Activated CD4-positive, alpha-beta T cell treated with anti-CD3 and anti-CD28 coated beads, Interleukin-2, amount 10 ng/mL, durations not matched to agents 7 days and 5 days (primary cell): ENCODE results near the gene SLC8A1. TPM values are rescaled to one million over a fixed set of nuclear protein-coding genes. Genes with fewer than 3 reads are reported as not detected.

Source experiments
- CTCF ChIA-PET: fragments of 350-600 bp; sonication (Branson Sonifier 250); formaldehyde crosslinking; loops from one replicate; lab custom pipeline; 2021; ENCODE audit warnings: antibody characterized with exemption; lab: Charles Lee
- POLR2A ChIA-PET: fragments of 350-600 bp; sonication (Branson Sonifier 250); formaldehyde crosslinking; loops from one replicate; lab custom pipeline; 2021; ENCODE audit warnings: antibody characterized with exemption; lab: Charles Lee
- DNase-seq: peaks from one replicate; pipeline ENCODE4 v3.0.0-alpha.2; 2020
- H3K27ac Mint-ChIP-seq: one replicate; pipeline ENCODE4 v1.8.0; 2021; ENCODE audit warnings: mild to moderate bottlenecking, moderate library complexity, mixed read lengths
- H3K27me3 Mint-ChIP-seq: one replicate; pipeline ENCODE4 v1.8.0; 2021; ENCODE audit warnings: mixed read lengths
- H3K36me3 Mint-ChIP-seq: one replicate; pipeline ENCODE4 v1.8.0; 2021; ENCODE audit warnings: low read depth, mixed read lengths
- H3K4me1 Mint-ChIP-seq: one replicate; pipeline ENCODE4 v1.8.0; 2021; ENCODE audit warnings: mixed read lengths
- H3K4me3 Mint-ChIP-seq: one replicate; pipeline ENCODE4 v1.8.0; 2021; ENCODE audit warnings: mild to moderate bottlenecking, moderate library complexity, mixed read lengths
- H3K9me3 Mint-ChIP-seq: one replicate; pipeline ENCODE4 v1.8.0; 2021; ENCODE audit warnings: mixed read lengths
- total RNA-seq, 2 experiments: library from RNA; stranded (reverse); gene quantifications; one replicate each; pipeline ENCODE4 v1.2.3, GENCODE V29; 2021

SLC8A1 gene
- total RNA-seq, 2 experiments from 2014 or later, result 0.50 to 0.56 TPM

GRCh38 chr2:40477361-40477760 is 25.5 kb upstream of the SLC8A1 start:
- H3K36me3 Mint-ChIP-seq, result no peaks in the 10 kb centered on the region
- POLR2A ChIA-PET, result no interaction called here

GRCh38 chr2:40476436-40476835 is 24.5 kb upstream of the SLC8A1 start:
- ChIA-PET CTCF (no interaction called here), POLR2A (no interaction called here)
- Mint-ChIP-seq H3K4me3 (no peak overlapping the region), H3K27me3 (peaks cover 2% of the 10 kb centered on the region), H3K27ac (no peak overlapping the region), H3K9me3 (no peaks in the 10 kb centered on the region), H3K36me3 (no peaks in the 10 kb centered on the region), H3K4me1 (no peaks in the 10 kb centered on the region)
- no peak for DNase-seq

More at GRCh38 chr2:40477361-40477760, 25.5 kb upstream of the SLC8A1 start:
- Mint-ChIP-seq H3K4me3 (no peak overlapping the region), H3K9me3 (no peaks in the 10 kb centered on the region), H3K4me1 (no peaks in the 10 kb centered on the region), H3K27ac (no peak overlapping the region), H3K27me3 (peaks cover 2% of the 10 kb centered on the region)
- CTCF ChIA-PET, result no interaction called here
- DNase-seq, result no peak

DNA sequence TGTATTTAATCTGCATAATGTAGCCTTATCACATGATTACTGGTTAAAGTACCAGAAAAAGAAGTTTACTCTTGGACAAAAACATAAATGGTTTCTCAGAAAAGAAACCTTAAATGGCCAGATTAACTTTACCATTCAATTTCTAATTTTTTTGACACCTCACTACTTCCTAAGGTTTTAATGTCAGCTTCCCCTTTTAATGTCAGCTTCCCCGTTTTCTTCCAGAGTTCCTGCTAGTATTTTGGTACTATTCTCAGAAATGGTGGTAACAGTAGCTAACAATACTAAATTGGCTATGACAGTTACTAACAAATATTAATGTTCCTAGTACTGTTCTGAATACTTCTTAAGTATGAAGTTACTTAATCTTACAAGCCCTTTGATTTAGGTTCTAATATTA is 22.4 kb upstream of the SLC8A1 start:
- no peak for DNase-seq
- CTCF ChIA-PET, result no interaction called here
- Mint-ChIP-seq H3K4me3 (no peak overlapping the region), H3K27me3 (peaks cover 4% of the 10 kb centered on the region), H3K36me3 (no peaks in the 10 kb centered on the region), H3K27ac (no peak overlapping the region), H3K4me1 (no peaks in the 10 kb centered on the region), H3K9me3 (no peaks in the 10 kb centered on the region)
- POLR2A ChIA-PET, result no interaction called here

- CTCF ChIA-PET, result no interaction called here
- Mint-ChIP-seq H3K36me3 (no peaks in the 10 kb centered on the region), H3K4me3 (no peak overlapping the region), H3K27me3 (peaks cover 2% of the 10 kb centered on the region), H3K9me3 (no peaks in the 10 kb centered on the region), H3K27ac (no peak overlapping the region), H3K4me1 (no peaks in the 10 kb centered on the region)
- POLR2A ChIA-PET, result no interaction called here
- DNase-seq, result no peak
These were observed 20.0 kb upstream of the SLC8A1 start for GRCh38 chr2:40471866-40472265.

DNA sequence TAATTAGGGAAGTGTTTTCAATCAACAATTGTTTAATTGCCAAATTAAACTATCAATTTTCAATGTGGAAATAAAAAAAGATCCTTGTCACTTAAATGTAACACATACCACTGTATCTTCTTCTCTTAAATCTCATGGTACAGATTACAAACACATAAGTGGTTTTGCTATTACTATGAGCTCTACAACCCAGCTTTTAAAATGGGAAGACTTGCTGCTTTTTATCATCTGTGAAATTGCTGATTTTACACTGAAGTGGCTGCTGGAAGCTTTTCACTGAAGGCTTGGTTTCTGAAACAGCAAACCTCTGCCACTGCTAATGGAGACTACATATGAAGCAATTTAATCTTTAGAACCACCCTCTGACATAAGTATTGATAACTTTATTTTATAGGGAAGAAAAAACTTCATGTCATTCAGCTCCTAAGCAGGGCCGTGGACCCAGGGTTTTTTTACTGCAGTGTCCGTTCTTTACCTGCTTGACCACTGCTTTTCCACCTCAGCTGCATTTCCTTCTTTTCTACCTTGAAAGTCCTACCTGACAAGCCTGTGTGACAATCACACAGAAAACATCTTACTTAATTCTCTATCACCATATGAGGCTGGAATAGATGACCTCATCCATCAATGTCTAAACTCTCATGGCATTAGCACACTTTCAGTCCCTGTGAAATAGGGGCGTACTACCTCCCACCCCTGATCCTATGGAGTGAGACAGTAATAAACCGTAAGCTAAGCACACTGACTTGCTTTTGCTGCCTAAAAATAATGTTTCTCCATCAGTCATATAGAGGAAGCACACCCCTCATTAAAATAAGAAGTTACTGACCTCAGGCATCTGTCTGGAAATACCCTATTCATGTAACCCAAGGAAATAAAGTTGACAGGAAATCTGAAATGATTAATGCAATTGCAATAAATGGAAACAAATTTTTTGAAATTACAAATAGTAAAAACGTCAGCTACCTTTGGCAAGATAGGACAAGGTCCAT is 19.2 kb upstream of the SLC8A1 start:
- Mint-ChIP-seq H3K9me3 (no peaks in the 10 kb centered on the region), H3K4me1 (no peaks in the 10 kb centered on the region), H3K27me3 (peaks cover 2% of the 10 kb centered on the region), H3K27ac (no peak overlapping the region), H3K4me3 (no peak overlapping the region), H3K36me3 (no peaks in the 10 kb centered on the region)
- ChIA-PET POLR2A (no interaction called here), CTCF (no interaction called here)
- no peak for DNase-seq

- Mint-ChIP-seq H3K4me3 (no peak overlapping the region), H3K9me3 (no peaks in the 10 kb centered on the region), H3K27ac (no peak overlapping the region), H3K27me3 (peaks cover 2% of the 10 kb centered on the region), H3K4me1 (no peaks in the 10 kb centered on the region), H3K36me3 (no peaks in the 10 kb centered on the region)
- ChIA-PET CTCF (no interaction called here), POLR2A (no interaction called here)
- DNase-seq, result no peak
These were observed 15.2 kb upstream of the SLC8A1 start for GRCh38 chr2:40466935-40467572.

- CTCF ChIA-PET, result no interaction called here
- no peaks in the 10 kb centered on the region for H3K4me1 Mint-ChIP-seq
- H3K9me3 Mint-ChIP-seq, result no peaks in the 10 kb centered on the region
- H3K36me3 Mint-ChIP-seq, result no peaks in the 10 kb centered on the region
- DNase-seq, result no peak
- H3K27ac Mint-ChIP-seq, result no peak overlapping the region
- peaks cover 2% of the 10 kb centered on the region for H3K27me3 Mint-ChIP-seq
- H3K4me3 Mint-ChIP-seq, result no peak overlapping the region
- POLR2A ChIA-PET, result no interaction called here
These were observed 14.5 kb upstream of the SLC8A1 start for GRCh38 chr2:40466332-40466906.

DNA sequence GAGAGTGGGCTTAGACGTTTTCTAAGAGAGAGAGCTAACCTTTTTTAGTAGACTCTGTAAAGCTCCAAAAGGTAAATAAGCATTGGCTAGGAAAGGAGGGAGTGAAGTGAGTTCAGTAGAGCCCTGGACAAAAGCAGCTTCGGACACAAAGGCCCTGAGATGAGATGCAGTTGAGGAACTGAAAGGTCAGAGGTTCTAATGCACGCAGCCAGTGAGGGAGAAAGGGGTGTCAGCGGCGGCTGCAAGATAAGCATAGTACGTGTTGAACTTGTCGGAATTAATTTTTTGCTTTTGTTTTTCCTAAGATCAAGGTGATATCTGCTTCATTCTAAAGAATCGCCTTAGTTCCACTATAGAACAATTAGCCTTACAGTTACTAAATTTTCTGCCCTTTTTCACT is 11.2 kb upstream of the SLC8A1 start:
- no peaks in the 10 kb centered on the region for H3K9me3 Mint-ChIP-seq
- no peak overlapping the region for H3K4me3 Mint-ChIP-seq
- no peak for DNase-seq
- H3K27ac Mint-ChIP-seq, result no peak overlapping the region
- POLR2A ChIA-PET, result no interaction called here
- H3K27me3 Mint-ChIP-seq, result peaks cover 2% of the 10 kb centered on the region
- H3K4me1 Mint-ChIP-seq, result no peaks in the 10 kb centered on the region
- CTCF ChIA-PET, result no interaction called here
- no peaks in the 10 kb centered on the region for H3K36me3 Mint-ChIP-seq

- H3K4me1 Mint-ChIP-seq, result no peaks in the 10 kb centered on the region
- DNase-seq, result no peak
- no peaks in the 10 kb centered on the region for H3K36me3 Mint-ChIP-seq
- no peaks in the 10 kb centered on the region for H3K9me3 Mint-ChIP-seq
- POLR2A ChIA-PET, result no interaction called here
- H3K27ac Mint-ChIP-seq, result no peak overlapping the region
- no peak overlapping the region for H3K4me3 Mint-ChIP-seq
- H3K27me3 Mint-ChIP-seq, result peaks cover 17% of the 10 kb centered on the region
- CTCF ChIA-PET, result no interaction called here
These were observed 6.4 kb upstream of the SLC8A1 start for GRCh38 chr2:40458271-40458794.

DNA sequence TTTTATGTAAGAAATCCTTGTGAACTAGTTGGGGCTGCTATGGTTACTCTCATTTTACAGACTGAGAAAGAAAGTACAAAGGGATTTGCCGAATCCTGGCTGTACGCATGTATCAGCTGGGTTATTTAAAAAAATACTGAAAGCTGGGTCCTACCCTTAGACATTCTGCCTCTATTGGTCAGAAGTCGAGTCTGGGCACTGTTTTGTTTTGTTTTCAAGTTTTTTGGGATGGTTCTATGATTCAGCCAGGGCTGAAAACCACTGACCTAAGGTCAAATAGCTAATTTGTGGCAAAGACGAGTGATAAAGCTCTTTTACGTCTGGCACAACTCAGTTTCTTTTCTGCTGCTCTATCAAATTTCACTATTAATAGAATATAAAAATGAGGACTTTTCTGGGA is 5.9 kb upstream of the SLC8A1 start:
- H3K4me3 Mint-ChIP-seq, result no peak overlapping the region
- H3K27ac Mint-ChIP-seq, result no peak overlapping the region
- peaks cover 20% of the 10 kb centered on the region for H3K27me3 Mint-ChIP-seq
- H3K4me1 Mint-ChIP-seq, result no peaks in the 10 kb centered on the region
- no peaks in the 10 kb centered on the region for H3K9me3 Mint-ChIP-seq
- ChIA-PET POLR2A (no interaction called here), CTCF (no interaction called here)
- DNase-seq, result no peak
- H3K36me3 Mint-ChIP-seq, result no peaks in the 10 kb centered on the region

DNA sequence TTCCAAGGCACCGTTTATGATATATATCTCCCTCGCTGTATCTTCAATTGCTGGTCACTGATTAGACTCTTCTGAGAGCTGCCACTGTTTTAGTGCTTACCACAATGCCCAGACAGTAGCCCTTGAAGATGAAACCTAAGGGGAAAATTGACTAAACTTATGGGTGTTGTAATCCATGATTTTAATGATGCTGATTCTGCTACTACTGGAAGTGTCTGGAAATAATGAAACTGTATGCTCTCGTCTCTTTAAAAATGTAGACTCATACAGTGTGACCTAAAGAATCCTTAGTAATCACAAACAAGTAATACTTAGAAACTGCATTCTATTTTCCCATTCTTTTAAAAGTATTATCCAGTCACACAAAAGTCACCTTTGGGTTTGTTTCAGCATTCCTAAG is 5.5 kb upstream of the SLC8A1 start:
- H3K36me3 Mint-ChIP-seq, result no peaks in the 10 kb centered on the region
- H3K27me3 Mint-ChIP-seq, result peaks cover 25% of the 10 kb centered on the region
- no peaks in the 10 kb centered on the region for H3K9me3 Mint-ChIP-seq
- peaks cover 2% of the 10 kb centered on the region for H3K4me1 Mint-ChIP-seq
- H3K4me3 Mint-ChIP-seq, result no peak overlapping the region
- POLR2A ChIA-PET, result no interaction called here
- CTCF ChIA-PET, result no interaction called here
- DNase-seq, result no peak
- no peak overlapping the region for H3K27ac Mint-ChIP-seq

DNA sequence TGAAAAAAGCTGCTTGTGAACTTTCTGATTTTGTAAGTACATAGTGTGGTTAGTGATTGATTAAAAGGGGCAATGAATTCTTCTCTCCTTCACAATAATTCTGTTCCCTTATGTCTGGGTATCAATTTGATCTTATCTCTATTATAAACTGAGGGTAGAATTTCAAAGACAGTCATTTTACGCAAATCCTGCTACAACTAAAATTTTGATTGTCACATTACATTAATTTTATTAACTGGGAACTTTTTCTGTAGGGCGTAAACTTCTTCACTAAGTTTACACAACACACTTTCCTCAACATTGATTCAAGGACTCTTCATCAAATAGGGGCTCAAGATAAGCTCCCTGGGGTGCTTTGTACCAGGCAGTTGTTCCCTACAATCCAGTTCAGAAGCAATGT is 5.0 kb upstream of the SLC8A1 start:
- Mint-ChIP-seq H3K27ac (no peak overlapping the region), H3K9me3 (no peaks in the 10 kb centered on the region), H3K36me3 (no peaks in the 10 kb centered on the region), H3K27me3 (peaks cover 27% of the 10 kb centered on the region), H3K4me3 (no peak overlapping the region), H3K4me1 (peaks cover 3% of the 10 kb centered on the region)
- ChIA-PET POLR2A (no interaction called here), CTCF (no interaction called here)
- no peak for DNase-seq

GRCh38 chr2:40455661-40456060 is 3.8 kb upstream of the SLC8A1 start:
- Mint-ChIP-seq H3K27me3 (peaks cover 39% of the 10 kb centered on the region), H3K9me3 (no peaks in the 10 kb centered on the region), H3K4me3 (no peak overlapping the region), H3K36me3 (no peaks in the 10 kb centered on the region), H3K4me1 (peaks cover 15% of the 10 kb centered on the region), H3K27ac (no peak overlapping the region)
- POLR2A ChIA-PET, result no interaction called here
- DNase-seq, result no peak
- CTCF ChIA-PET, result no interaction called here
